ENCODE results near the gene TMEM125.

Gene TMEM125

DNA sequence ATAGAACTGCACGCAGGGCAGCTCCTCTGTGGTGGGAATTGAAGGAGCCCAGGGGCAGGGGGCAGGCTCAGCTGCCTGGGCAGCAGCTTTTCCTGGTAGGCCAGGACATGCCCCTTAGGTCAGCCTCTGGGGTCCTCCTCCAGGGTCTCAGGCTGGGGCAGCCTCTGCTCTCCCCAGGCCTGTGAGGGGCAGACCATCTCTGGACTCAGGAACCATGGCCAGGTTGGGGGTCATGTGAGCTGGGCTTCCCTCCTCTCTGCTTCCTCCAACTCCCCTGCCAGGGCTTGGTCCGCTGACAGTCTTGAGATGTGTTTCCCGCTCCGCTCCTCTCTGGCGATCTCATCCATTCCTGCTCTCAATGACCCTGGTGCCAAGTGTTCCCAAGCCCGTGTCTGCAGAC lies 9.9 kb downstream of the TMEM125 start:
- ATAC-seq (ENCODE audit: low read depth) = no peak
- Histone ChIP-seq H3K36me3 (ENCODE audit: low read depth) (no peaks in the 10 kb centered on the region), H3K27me3 (ENCODE audit: insufficient read depth, poor library complexity, severe bottlenecking) (no peaks in the 10 kb centered on the region)

GRCh38 chr1:43280692-43281091 lies 10.9 kb downstream of the TMEM125 start:
- H3K36me3 ChIP-seq (ENCODE audit: low read depth) = no peaks in the 10 kb centered on the region
- DNase-seq (ENCODE audit: low spot score) (peak; percentile 3), ATAC-seq (ENCODE audit: low read depth) (no peak)
- no peaks in the 10 kb centered on the region for H3K27me3 ChIP-seq (ENCODE audit: insufficient read depth, poor library complexity, severe bottlenecking)
- peaks cover 1% of the 10 kb centered on the region for H3K4me1 ChIP-seq (ENCODE audit: insufficient read depth, poor library complexity, severe bottlenecking)
- no peak for TF ChIP-seq CTCF (IDR thresholded peaks at IDR 0.05; ENCODE audit: poor library complexity, severe bottlenecking)
- no peak overlapping the region for H3K27ac ChIP-seq (ENCODE audit: poor library complexity, severe bottlenecking)
- H3K9me3 ChIP-seq (ENCODE audit: severe bottlenecking) = no peaks in the 10 kb centered on the region
- H3K4me3 ChIP-seq (ENCODE audit: severe bottlenecking) = no peak overlapping the region

More for the DNA sequence above, 9.9 kb downstream of the TMEM125 start:
- Histone ChIP-seq H3K4me1 (ENCODE audit: insufficient read depth, poor library complexity, severe bottlenecking) (no peaks in the 10 kb centered on the region), H3K4me3 (ENCODE audit: severe bottlenecking) (no peak overlapping the region), H3K27ac (ENCODE audit: poor library complexity, severe bottlenecking) (no peak overlapping the region), H3K9me3 (ENCODE audit: severe bottlenecking) (no peaks in the 10 kb centered on the region)
- DNase-seq (ENCODE audit: low spot score) = no peak
- no peak for TF ChIP-seq CTCF (IDR thresholded peaks at IDR 0.05; ENCODE audit: poor library complexity, severe bottlenecking)

DNA sequence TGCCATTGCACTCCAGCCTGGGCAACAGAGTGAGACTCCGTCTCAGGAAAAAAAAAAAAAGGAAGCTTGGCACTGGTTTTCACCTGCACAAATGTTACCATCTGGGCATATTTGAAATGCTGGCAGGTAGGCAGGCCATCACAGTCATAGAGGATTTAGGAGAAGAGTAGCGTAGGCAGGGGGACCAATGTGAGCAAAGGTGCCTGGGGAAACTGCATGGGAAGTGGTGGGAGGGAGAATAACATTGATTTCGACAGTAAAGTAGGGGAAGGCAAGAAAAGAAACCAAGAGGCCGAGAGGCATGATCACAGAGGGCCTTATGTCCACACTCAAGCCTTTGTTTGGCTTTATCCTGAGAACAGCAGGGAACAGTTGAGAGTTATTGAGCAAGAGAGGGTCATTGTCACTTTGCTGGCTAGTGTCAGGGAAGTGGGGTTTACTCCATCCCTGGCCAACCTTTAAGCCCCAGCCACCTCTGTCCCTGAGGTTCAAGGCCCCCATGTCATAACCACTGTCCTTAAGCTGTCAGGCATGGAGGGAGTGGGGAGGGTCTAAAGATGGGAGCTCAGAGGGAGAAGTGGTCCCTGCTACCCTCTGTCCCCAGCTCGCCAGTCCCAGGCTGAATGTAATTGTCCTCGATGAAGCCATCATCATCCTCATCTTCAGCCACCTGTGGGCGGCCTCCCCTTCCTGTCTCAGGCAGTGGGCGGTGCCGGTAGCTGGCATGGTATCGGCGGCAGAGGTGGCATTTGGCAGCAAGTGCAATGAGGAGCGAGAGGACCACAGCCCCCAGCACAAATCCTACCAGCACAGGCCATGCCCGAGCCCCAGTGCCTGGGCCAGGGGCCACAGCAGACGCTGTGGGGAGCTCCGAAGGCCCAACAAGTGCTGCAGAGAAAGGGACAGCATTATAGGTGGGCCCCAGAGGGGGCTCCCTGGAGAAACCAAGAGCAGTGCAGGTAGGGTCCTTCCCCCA lies 12.7 kb downstream of the TMEM125 start:
- H3K9me3 ChIP-seq (ENCODE audit: severe bottlenecking) = no peaks in the 10 kb centered on the region
- no peak overlapping the region for H3K27ac ChIP-seq (ENCODE audit: poor library complexity, severe bottlenecking)
- peaks cover 3% of the 10 kb centered on the region for H3K4me1 ChIP-seq (ENCODE audit: insufficient read depth, poor library complexity, severe bottlenecking)
- H3K36me3 ChIP-seq (ENCODE audit: low read depth) = no peaks in the 10 kb centered on the region
- H3K4me3 ChIP-seq (ENCODE audit: severe bottlenecking) = no peak overlapping the region
- no peak for TF ChIP-seq CTCF (IDR thresholded peaks at IDR 0.05; ENCODE audit: poor library complexity, severe bottlenecking)
- no peaks in the 10 kb centered on the region for H3K27me3 ChIP-seq (ENCODE audit: insufficient read depth, poor library complexity, severe bottlenecking)
- ATAC-seq (ENCODE audit: low read depth) = no peak
- peak; percentile 44 for DNase-seq (ENCODE audit: low spot score)

DNA sequence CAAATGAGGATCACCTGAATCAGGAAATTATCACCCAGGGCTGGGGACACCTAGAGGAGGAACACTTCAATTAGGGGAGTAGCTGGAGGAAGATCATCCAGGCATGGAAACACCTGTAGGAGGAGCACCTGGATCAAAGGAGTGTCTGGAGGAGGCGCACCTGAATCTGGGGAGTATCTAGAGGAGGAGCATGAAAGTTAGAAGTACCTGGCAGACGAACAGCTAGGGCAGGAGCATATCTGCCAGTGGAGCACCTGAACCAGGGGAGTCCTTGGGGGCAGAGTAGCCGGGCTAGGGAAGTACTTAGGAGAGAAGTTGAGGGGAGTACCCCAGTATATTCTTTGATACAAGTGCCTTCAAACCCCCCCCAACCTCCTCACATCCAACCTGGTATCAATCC lies 14.3 kb downstream of the TMEM125 start:
- no peaks in the 10 kb centered on the region for H3K36me3 ChIP-seq (ENCODE audit: low read depth)
- no peak for ATAC-seq (ENCODE audit: low read depth)
- H3K27ac ChIP-seq (ENCODE audit: poor library complexity, severe bottlenecking) = no peak overlapping the region
- no peaks in the 10 kb centered on the region for H3K27me3 ChIP-seq (ENCODE audit: insufficient read depth, poor library complexity, severe bottlenecking)
- no peak for DNase-seq (ENCODE audit: low spot score)
- peaks cover 3% of the 10 kb centered on the region for H3K4me1 ChIP-seq (ENCODE audit: insufficient read depth, poor library complexity, severe bottlenecking)
- H3K4me3 ChIP-seq (ENCODE audit: severe bottlenecking) = no peak overlapping the region
- H3K9me3 ChIP-seq (ENCODE audit: severe bottlenecking) = no peaks in the 10 kb centered on the region
- no peak for TF ChIP-seq CTCF (IDR thresholded peaks at IDR 0.05; ENCODE audit: poor library complexity, severe bottlenecking)
